K562 (cell line): ENCODE measurements around the gene MUSK. TPM values are rescaled to one million over a fixed set of nuclear protein-coding genes. Genes with fewer than 3 reads are reported as not detected.

Source experiments
- ATAC-seq: fragments of 200-7000 bp; cut with Tn5 transposase; 3 replicates; pipeline ENCODE4 v1.9.1; 2020; ENCODE audit warnings: moderate library complexity
- BruUV-seq: library from RNA; stranded (reverse); fragments of 400-500 nt; replicated peaks from 2 replicates; lab custom pipeline; 2021; lab: Mats Ljungman, UMichigan
- CTCF ChIA-PET: fragments of 300-600 bp; formaldehyde crosslinking; extraction: SDS; loops from one replicate; lab custom pipeline; 2021; ENCODE audit warnings: low intra/inter-chr PET ratio; lab: Yijun Ruan, JAX
- POLR2A ChIA-PET: fragments of 300-600, 350-650 bp; sonication (Branson Sonifier 250); formaldehyde crosslinking; extraction: SDS; loops from one replicate; lab custom pipeline; 2021; ENCODE audit warnings: antibody characterized with exemption, inconsistent platforms; lab: Yijun Ruan, JAX
- DNase-seq, 4 experiments: peaks; one replicate each; pipeline versions ENCODE4 v3.0.0 to v3.0.0-alpha.2; 2011 to 2018; ENCODE audit warnings: low spot score in 3 of 4, mixed read lengths in 3 of 4; ENCODE audit errors: extremely low read depth in 1 of 4
- FAIRE-seq: peaks from 2 replicates; lab custom pipeline; 2011; peaks lifted over from hg19 to GRCh38; lab: Jason Lieb, UNC
- H2AFZ ChIP-seq: 2 replicates; pipeline ENCODE4 v1.6.0; 2011; ENCODE audit warnings: low read depth, low read length, control low read depth, inconsistent platforms
- H3K27ac ChIP-seq: fragments of 200-600 bp; 3 replicates; pipeline ENCODE4 v1.8.0; 2011; ENCODE audit warnings: low read depth, mild to moderate bottlenecking, control low read depth, inconsistent platforms, low read length, moderate library complexity, mixed read lengths; ENCODE audit errors: extremely low read depth
- H3K27me3 ChIP-seq, 2 experiments: fragments of 300-600 bp in 1 of 2; 2 replicates in 1 of 2; 3 replicates in 1 of 2; pipeline versions ENCODE4 v1.6.0 to v1.8.0; 2011; ENCODE audit warnings: inconsistent platforms in 2 of 2, low read length in 2 of 2, mild to moderate bottlenecking in 1 of 2, mixed read lengths in 1 of 2, moderate library complexity in 1 of 2; ENCODE audit not compliant: control insufficient read depth in 2 of 2, insufficient read depth in 2 of 2
- H3K36me3 ChIP-seq: fragments of 300-600 bp; 3 replicates; pipeline ENCODE4 v1.8.0; 2011; ENCODE audit warnings: mild to moderate bottlenecking, low read length, inconsistent platforms; ENCODE audit not compliant: control insufficient read depth, insufficient read depth
- H3K4me1 ChIP-seq, 2 experiments: fragments of 200-600 bp in 1 of 2; replicated peaks in 1 of 2; 2 replicates in 1 of 2; 3 replicates in 1 of 2; pipeline versions ENCODE4 v1.5.1 to v1.8.0; 2011; ENCODE audit warnings: inconsistent platforms in 2 of 2, low read length in 2 of 2, mild to moderate bottlenecking in 1 of 2, mixed read lengths in 1 of 2, moderate library complexity in 1 of 2; ENCODE audit not compliant: control insufficient read depth in 2 of 2, insufficient read depth in 2 of 2
- H3K4me2 ChIP-seq: 2 replicates; pipeline ENCODE4 v1.6.1; 2011; ENCODE audit warnings: low read length, control low read depth, inconsistent platforms, mixed read lengths; ENCODE audit not compliant: insufficient read depth
- H3K4me3 ChIP-seq: fragments of 200-600 bp; sonication (generic), shearing (Covaris generic); 2 replicates; pipeline ENCODE4 v1.5.1; 2016; ENCODE audit warnings: control low read depth, inconsistent platforms
- H3K79me2 ChIP-seq: fragments of 200-600 bp; 3 replicates; pipeline ENCODE4 v1.8.0; 2011; ENCODE audit warnings: low read length, inconsistent platforms; ENCODE audit not compliant: control insufficient read depth, insufficient read depth
- H3K9ac ChIP-seq, 2 experiments: 2 replicates each; pipeline versions ENCODE4 v1.6.0 to v1.6.1; 2011; ENCODE audit warnings: low read depth in 2 of 2, low read length in 2 of 2, control low read depth in 1 of 2, inconsistent platforms in 1 of 2, mild to moderate bottlenecking in 1 of 2, mixed read lengths in 1 of 2; ENCODE audit not compliant: insufficient read depth in 1 of 2
- H3K9me1 ChIP-seq: one replicate; pipeline ENCODE4 v1.6.0; 2011; ENCODE audit warnings: inconsistent platforms, mild to moderate bottlenecking, low read length, moderate library complexity; ENCODE audit not compliant: control insufficient read depth, insufficient read depth
- H3K9me3 ChIP-seq: replicated peaks from 2 replicates; pipeline ENCODE4 v1.5.1; 2011; ENCODE audit warnings: low read depth, low read length, inconsistent platforms; ENCODE audit not compliant: control insufficient read depth, insufficient read depth
- H4K20me1 ChIP-seq: replicated peaks from 2 replicates; pipeline ENCODE4 v1.6.1; 2011; ENCODE audit warnings: low read length, inconsistent platforms, mixed read lengths; ENCODE audit not compliant: control insufficient read depth, insufficient read depth
- E2F3 ChIP-seq: fragments of 250-450 bp; sonication (Bioruptor Pico); IDR thresholded peaks from 2 replicates; pipeline ENCODE4 v1.4.0; 2020; ENCODE audit warnings: mild to moderate bottlenecking
- HDAC1 ChIP-seq, 2 experiments: fragments of 450-650 bp; IDR thresholded peaks; 2 replicates each; pipeline ENCODE4 v1.6.1; 2016 to 2017; ENCODE audit warnings: inconsistent platforms in 1 of 2, mild to moderate bottlenecking in 1 of 2, moderate library complexity in 1 of 2
- HDAC3 ChIP-seq: fragments of 450-650 bp; IDR thresholded peaks from 2 replicates; pipeline ENCODE4 v1.6.1; 2018; ENCODE audit warnings: borderline replicate concordance, mild to moderate bottlenecking, moderate library complexity; ENCODE audit not compliant: partially characterized antibody
- HNRNPH1 ChIP-seq: fragments of 200-400 bp; formaldehyde crosslinking; optimal IDR thresholded peaks from 2 replicates; pipeline ENCODE3; 2017; ENCODE audit warnings: low read depth, mild to moderate bottlenecking, low read length, moderate library complexity
- MGA ChIP-seq: fragments of 450-650 bp; IDR thresholded peaks from 2 replicates; pipeline ENCODE4 v1.6.1; 2016; ENCODE audit warnings: mild to moderate bottlenecking, moderate library complexity
- RBBP5 ChIP-seq: fragments of 200-600 bp; sonication (generic); IDR thresholded peaks from 2 replicates; pipeline ENCODE4 v1.6.1; 2012; ENCODE audit warnings: borderline replicate concordance, mild to moderate bottlenecking, low read length, control low read depth, inconsistent platforms; ENCODE audit not compliant: insufficient read depth, poor library complexity, severe bottlenecking
- SETDB1 ChIP-seq: IDR thresholded peaks from one replicate; pipeline ENCODE4 v1.6.1; 2012; ENCODE audit warnings: low read length, control low read depth, inconsistent platforms
- SMAD1 ChIP-seq: fragments of 150-350 bp; IDR thresholded peaks from 2 replicates; pipeline ENCODE4 v1.6.1; 2014; ENCODE audit warnings: low read length, low read depth; ENCODE audit not compliant: partially characterized antibody
- STAG1 ChIP-seq: sonication (generic); formaldehyde crosslinking; IDR thresholded peaks from 2 replicates; pipeline ENCODE4 v1.5.0; 2020; ENCODE audit warnings: missing genetic modification reagents, borderline replicate concordance
- WHSC1 ChIP-seq: IDR thresholded peaks from one replicate; pipeline ENCODE4 v1.6.1; 2012; ENCODE audit warnings: low read length, control low read depth, inconsistent platforms
- ZBTB8A ChIP-seq: fragments of 450-650 bp; IDR thresholded peaks from 2 replicates; pipeline ENCODE4 v1.6.1; 2018; ENCODE audit warnings: mild to moderate bottlenecking, moderate library complexity; ENCODE audit not compliant: partially characterized antibody
- ZC3H11A ChIP-seq: IDR thresholded peaks from 2 replicates; pipeline ENCODE4 v1.6.1; 2012; ENCODE audit warnings: low read depth, low read length, improper control_type of control experiment
- WGBS: fragments of 100-300 bp; shearing (Covaris generic); methylation state at CpG from one replicate; pipeline ENCODE4 v1.1.6; 2016; ENCODE audit warnings: low coverage, mixed read lengths; ENCODE audit not compliant: insufficient coverage; ENCODE audit errors: missing lambda C conversion rate; 5-methylcytosine and 5-hydroxymethylcytosine counted together
- in situ Hi-C: fragments of 300-500 bp; cut with MboI; formaldehyde crosslinking; loops from 4 replicates; pipeline ENCODE4 v1.15.0; 2018; ENCODE audit warnings: inconsistent platforms, mixed read lengths
- intact Hi-C: fragments of 100-400 bp; cut with micrococcal nuclease; formaldehyde crosslinking; loops from 2 replicates; pipeline ENCODE4 v1.14.2; 2022
- polyA plus RNA-seq, 8 experiments: library from polyadenylated mRNA; depleted of rRNA in 4 of 8; stranded (reverse) in 5 of 8; unstranded in 3 of 8; fragments of >200 nt; fragmentation: Nextera tagmentation in 2 of 8; fragmentation: Illumina TruSeq in 1 of 8; extraction: Ambion mirVana in 2 of 8; extraction: Trizol in 1 of 8; gene quantifications; 2 replicates each; pipeline versions ENCODE4 v1.2.1 to v1.2.3, GENCODE V29; 2011 to 2014; ENCODE audit warnings: inconsistent platforms in 1 of 8, missing spikeins in 1 of 8
- total RNA-seq, 7 experiments: library from RNA; depleted of rRNA in 6 of 7; stranded (reverse); fragments of >200 nt in 6 of 7; fragmentation: Illumina TruSeq in 2 of 7; extraction: Trizol in 2 of 7; gene quantifications; 2 replicates each; pipeline versions ENCODE4 v1.2.1 to v1.2.3, GENCODE V29; 2011 to 2021; ENCODE audit warnings: low replicate concordance in 1 of 7

MUSK gene
- total and polyA plus RNA-seq, 9 of the 15 experiments (the other 6 are each of a cell fraction or from before 2014, with no cell fraction given) = not detected

- CTCF ChIA-PET = no interaction called here
- no peak overlapping the region for H3K4me2 ChIP-seq
Measured at GRCh38 chr9:110815361-110815760, 146.8 kb downstream of the MUSK start.

More at GRCh38 chr9:110815361-110815760, 146.8 kb downstream of the MUSK start:
- Histone ChIP-seq H3K36me3 (no peaks in the 10 kb centered on the region), H3K9me1 (no peaks in the 10 kb centered on the region), H4K20me1 (no peaks in the 10 kb centered on the region), H3K9me3 (0 out of 2 replicates have a peak, but pooled peaks cover 1% of the 10 kb centered on the region)
- no peak for DNase-seq
- TF ChIP-seq WHSC1 (no peak), HDAC3 (no peak), HDAC1 (IDR thresholded peaks at IDR 0.05) (no peak), STAG1 (no peak), ZBTB8A (no peak), E2F3 (CRISPR knock-in tag) (no peak), HNRNPH1 (no peak), SETDB1 (no peak), MGA (no peak), RBBP5 (no peak), ZC3H11A (no peak), SMAD1 (no peak)
- TF ChIP-seq, all 486 proteins: peak for 0
- Histone ChIP-seq H3K27ac (no peak overlapping the region), H3K4me1 (no peaks in the 10 kb centered on the region), H3K9ac (no peak overlapping the region), H2AFZ (no peak overlapping the region), H3K79me2 (no peaks in the 10 kb centered on the region), H3K27me3 (no peaks in the 10 kb centered on the region), H3K4me3 (no peak overlapping the region)
- in situ Hi-C loops = no loop called here
- no peak for FAIRE-seq
- intact Hi-C loops = no loop called here
- no peak for ATAC-seq
- POLR2A ChIA-PET = no interaction called here
- WGBS = 0% methylated on average over 1 of the region's 1 CpG
- no TSS peak for BruUV-seq
